H1 (cell line): ENCODE measurements around the gene IFT81. TPM values are rescaled to one million over a fixed set of nuclear protein-coding genes. Genes with fewer than 3 reads are reported as not detected.

Experiments
- CTCF ChIA-PET: fragments of 300-600 bp; sonication (Branson Sonifier 250); formaldehyde crosslinking; loops from one replicate; lab custom pipeline; 2021; ENCODE audit not compliant: partially characterized antibody; lab: Charles Lee
- POLR2A ChIA-PET: fragments of 300-600 bp; sonication (Branson Sonifier 250); formaldehyde crosslinking; loops from one replicate; lab custom pipeline; 2021; ENCODE audit warnings: inconsistent platforms; ENCODE audit not compliant: partially characterized antibody; lab: Charles Lee
- DNase-seq, 2 experiments: peaks; one replicate each; pipeline versions ENCODE4 v3.0.0 to v3.0.0-alpha.2; 2010 to 2022; ENCODE audit warnings: low spot score in 2 of 2, low read depth in 1 of 2, mixed read lengths in 1 of 2
- FAIRE-seq: peaks from 2 replicates; lab custom pipeline; 2011; peaks lifted over from hg19 to GRCh38; lab: Jason Lieb, UNC
- H2AFZ ChIP-seq: 2 replicates; pipeline ENCODE4 v1.8.1; 2012; ENCODE audit warnings: low read length, inconsistent platforms
- H2AK5ac ChIP-seq: 2 replicates; pipeline ENCODE4 v1.6.1; 2013; ENCODE audit warnings: low read depth, low read length
- H2BK120ac ChIP-seq: replicated peaks from 2 replicates; pipeline ENCODE3; 2013; ENCODE audit warnings: low read depth, low read length, inconsistent platforms
- H2BK12ac ChIP-seq: 2 replicates; pipeline ENCODE4 v1.6.1; 2013; ENCODE audit warnings: low read depth, low read length
- H2BK15ac ChIP-seq: 2 replicates; pipeline ENCODE4 v1.6.1; 2013; ENCODE audit warnings: low read length
- H2BK20ac ChIP-seq: 2 replicates; pipeline ENCODE4 v1.6.1; 2013; ENCODE audit warnings: low read length
- H2BK5ac ChIP-seq: 2 replicates; pipeline ENCODE4 v1.6.1; 2013; ENCODE audit warnings: low read depth, low read length
- H3K14ac ChIP-seq: 2 replicates; pipeline ENCODE4 v1.6.1; 2013; ENCODE audit warnings: inconsistent platforms; ENCODE audit not compliant: insufficient read length
- H3K18ac ChIP-seq: 2 replicates; pipeline ENCODE4 v1.6.1; 2013; ENCODE audit warnings: low read length; ENCODE audit errors: extremely low read depth
- H3K23ac ChIP-seq: 2 replicates; pipeline ENCODE4 v1.6.1; 2013; ENCODE audit warnings: inconsistent platforms; ENCODE audit not compliant: insufficient read length
- H3K23me2 ChIP-seq: 2 replicates; pipeline ENCODE4 v1.6.1; 2013; ENCODE audit warnings: low read depth, low read length
- H3K27ac ChIP-seq: 2 replicates; pipeline ENCODE4 v1.6.1; 2011; ENCODE audit warnings: low read depth, low read length, inconsistent platforms
- H3K27me3 ChIP-seq, 4 experiments: replicated peaks in 1 of 4; 1 replicate in 1 of 4; 2 replicates in 3 of 4; pipeline versions ENCODE4 v1.6.1 to v1.8.1; 2011 to 2013; ENCODE audit warnings: low read length in 3 of 4, mild to moderate bottlenecking in 3 of 4, inconsistent platforms in 2 of 4, mixed read lengths in 2 of 4, moderate library complexity in 1 of 4; ENCODE audit not compliant: control insufficient read depth in 3 of 4, insufficient read depth in 3 of 4; ENCODE audit errors: extremely low read depth in 1 of 4
- H3K36me3 ChIP-seq, 4 experiments: 2 replicates each; pipeline versions ENCODE4 v1.6.1 to v1.8.1; 2011 to 2013; ENCODE audit warnings: mild to moderate bottlenecking in 4 of 4, low read length in 3 of 4, moderate library complexity in 2 of 4, control low read depth in 1 of 4, inconsistent platforms in 1 of 4; ENCODE audit not compliant: insufficient read depth in 4 of 4, control insufficient read depth in 2 of 4
- H3K4ac ChIP-seq: replicated peaks from 2 replicates; pipeline ENCODE3; 2013; ENCODE audit warnings: low read length, low read depth, mixed read lengths, inconsistent platforms; ENCODE audit not compliant: insufficient read length
- H3K4me1 ChIP-seq, 4 experiments: replicated peaks in 1 of 4; 1 replicate in 1 of 4; 2 replicates in 3 of 4; pipeline versions ENCODE4 v1.6.1 to v1.8.1; 2011 to 2013; ENCODE audit warnings: low read length in 3 of 4, inconsistent platforms in 2 of 4, mixed read lengths in 1 of 4; ENCODE audit not compliant: insufficient read depth in 4 of 4, control insufficient read depth in 3 of 4
- H3K4me2 ChIP-seq, 2 experiments: 2 replicates each; pipeline versions ENCODE4 v1.6.1 to v1.8.1; 2011 to 2013; ENCODE audit warnings: low read depth in 2 of 2, low read length in 2 of 2, control low read depth in 1 of 2, inconsistent platforms in 1 of 2, mild to moderate bottlenecking in 1 of 2; ENCODE audit not compliant: insufficient read depth in 1 of 2
- H3K4me3 ChIP-seq, 4 experiments: fragments of 200-600, 300-600 bp in 1 of 4; sonication (generic), shearing (Covaris generic), sonication (Bioruptor Twin) in 1 of 4; 2 replicates each; pipeline versions ENCODE4 v1.5.1 to v1.8.1; 2011 to 2016; ENCODE audit warnings: low read length in 4 of 4, low read depth in 3 of 4, control low read depth in 2 of 4, inconsistent platforms in 2 of 4, mild to moderate bottlenecking in 2 of 4, mixed read lengths in 1 of 4, moderate library complexity in 1 of 4; ENCODE audit not compliant: insufficient read depth in 2 of 4; ENCODE audit errors: extremely low read depth in 1 of 4
- H3K56ac ChIP-seq: replicated peaks from 2 replicates; pipeline ENCODE3; 2013; ENCODE audit warnings: low read depth, mild to moderate bottlenecking, mixed read lengths, low read length, inconsistent platforms; ENCODE audit not compliant: insufficient read length
- H3K79me1 ChIP-seq: 2 replicates; pipeline ENCODE4 v1.6.1; 2013; ENCODE audit warnings: low read depth, low read length, control low read depth
- H3K79me2 ChIP-seq, 2 experiments: 2 replicates each; pipeline versions ENCODE4 v1.6.1 to v1.8.1; 2012 to 2013; ENCODE audit warnings: low read length in 2 of 2, mild to moderate bottlenecking in 2 of 2, inconsistent platforms in 1 of 2; ENCODE audit not compliant: insufficient read depth in 2 of 2, control insufficient read depth in 1 of 2
- H3K9ac ChIP-seq, 4 experiments: replicated peaks in 1 of 4; 1 replicate in 1 of 4; 2 replicates in 3 of 4; pipeline versions ENCODE4 v1.6.1 to v1.8.1; 2011 to 2013; ENCODE audit warnings: low read depth in 3 of 4, low read length in 3 of 4, control low read depth in 2 of 4, mild to moderate bottlenecking in 2 of 4, moderate library complexity in 2 of 4, inconsistent platforms in 1 of 4; ENCODE audit errors: extremely low read depth in 1 of 4
- H3K9me3 ChIP-seq, 2 experiments: 2 replicates each; pipeline versions ENCODE4 v1.6.1 to v1.8.1; 2012 to 2013; ENCODE audit warnings: mild to moderate bottlenecking in 2 of 2, moderate library complexity in 2 of 2, control low read depth in 1 of 2, inconsistent platforms in 1 of 2, low read depth in 1 of 2, low read length in 1 of 2, mixed read lengths in 1 of 2; ENCODE audit not compliant: insufficient read depth in 2 of 2
- H4K20me1 ChIP-seq, 2 experiments: replicated peaks in 1 of 2; 2 replicates each; pipeline versions ENCODE3 to v1.8.1; 2011 to 2013; ENCODE audit warnings: inconsistent platforms in 2 of 2, low read length in 2 of 2, mild to moderate bottlenecking in 1 of 2; ENCODE audit not compliant: insufficient read depth in 2 of 2, control insufficient read depth in 1 of 2
- H4K5ac ChIP-seq: 2 replicates; pipeline ENCODE4 v1.6.1; 2013; ENCODE audit warnings: low read length, low read depth, mixed read lengths, inconsistent platforms; ENCODE audit not compliant: insufficient read length
- H4K8ac ChIP-seq: 2 replicates; pipeline ENCODE4 v1.8.0; 2013; ENCODE audit warnings: mild to moderate bottlenecking, moderate library complexity, low read length, inconsistent platforms; ENCODE audit not compliant: insufficient read depth; ENCODE audit errors: extremely low read depth
- H4K91ac ChIP-seq: replicated peaks from 2 replicates; pipeline ENCODE3; 2013; ENCODE audit warnings: low read length, mixed read lengths, inconsistent platforms; ENCODE audit not compliant: insufficient read length
- POLR2AphosphoS5 ChIP-seq: IDR thresholded peaks from 2 replicates; pipeline ENCODE4 v1.6.1; 2011; ENCODE audit warnings: low read depth, low read length
- RAD21 ChIP-seq, 2 experiments: IDR thresholded peaks in 1 of 2; conservative IDR thresholded peaks in 1 of 2; 2 replicates each; pipeline ENCODE4 v1.6.1; 2011; ENCODE audit warnings: low read depth in 2 of 2, low read length in 2 of 2, improper control_type of control experiment in 1 of 2, inconsistent platforms in 1 of 2, mild to moderate bottlenecking in 1 of 2, moderate library complexity in 1 of 2
- YY1 ChIP-seq: IDR thresholded peaks from 2 replicates; pipeline ENCODE4 v1.6.1; 2011; ENCODE audit warnings: low read depth, mild to moderate bottlenecking, low read length
- WGBS, 2 experiments: shearing (Covaris generic) in 1 of 2; methylation state at CpG; one replicate each; pipeline versions ENCODE4 v1.1.6 to v1.1.7; 2013 to 2015; ENCODE audit warnings: low lambda C conversion rate in 2 of 2, mixed read lengths in 2 of 2, inconsistent platforms in 1 of 2, low coverage in 1 of 2, missing lambda C conversion rate in 1 of 2; ENCODE audit not compliant: insufficient replicate concordance in 2 of 2, insufficient coverage in 1 of 2, insufficient read length in 1 of 2; ENCODE audit errors: extremely low coverage in 1 of 2, missing lambda C conversion rate in 1 of 2; 5-methylcytosine and 5-hydroxymethylcytosine counted together
- polyA plus RNA-seq, 7 experiments: library from polyadenylated mRNA; depleted of rRNA in 3 of 7; stranded (reverse) in 5 of 7; unstranded in 2 of 7; fragments of >200 nt in 5 of 7; fragments of 200-250 nt in 2 of 7; gene quantifications; 1 replicate in 5 of 7; 2 replicates in 1 of 7; 4 replicates in 1 of 7; pipeline versions ENCODE4 v1.2.1 to v1.2.3, GENCODE V29; 2011 to 2013; ENCODE audit warnings: missing spikeins in 2 of 7, mixed read lengths in 2 of 7
- total RNA-seq: library from RNA; stranded (reverse); fragmentation: NEBNext Ultra II Directional; extraction: Animal tissue kit (Norgen Biotek cat#: 25700); gene quantifications from 2 replicates; pipeline ENCODE4 v1.2.1, GENCODE V29; 2021
- TF ChIP-seq, protein P1 (sequence below), 3 experiments: IDR thresholded peaks; 1 replicate in 2 of 3; 2 replicates in 1 of 3; pipeline versions ENCODE4 v1.5.1 to v1.6.1; 2011; ENCODE audit warnings: low read length in 3 of 3, mild to moderate bottlenecking in 3 of 3, inconsistent platforms in 2 of 3, low read depth in 1 of 3, moderate library complexity in 1 of 3; ENCODE audit not compliant: insufficient read depth in 1 of 3; ENCODE audit errors: control extremely low read depth in 1 of 3

The IFT81 gene
- total and polyA plus RNA-seq, 2 of the 8 experiments (the other 6 are each of a cell fraction or from before 2014, with no cell fraction given): 4.1 to 14.5 TPM

- Histone ChIP-seq H2BK12ac (no peak overlapping the region), H2BK5ac (no peak overlapping the region), H2BK120ac (no peak overlapping the region), H3K27ac (no peak overlapping the region), H3K9ac (no peak overlapping the region), H2BK15ac (no peak overlapping the region), H3K18ac (no peak overlapping the region), H3K56ac (no peak overlapping the region), H2BK20ac (no peak overlapping the region), H3K4me2 (no peak overlapping the region), H2AK5ac (no peak overlapping the region), H4K20me1 (no peaks in the 10 kb centered on the region), H2AFZ (peak overlapping the region; percentile 92), H3K4me1 (no peaks in the 10 kb centered on the region), H3K14ac (no peak overlapping the region), H3K79me2 (no peaks in the 10 kb centered on the region), H4K5ac (no peak overlapping the region), H3K23me2 (no peaks in the 10 kb centered on the region)
- POLR2A ChIA-PET: no interaction called here
- DNase-seq (peak; percentile 44 to 80), FAIRE-seq (peak; percentile 58)
- TF ChIP-seq POLR2AphosphoS5 (no peak), YY1 (peak; percentile 15; the same call in 1 of the 2 replicates), RAD21 (IDR thresholded peaks at IDR 0.05 in 1 of 2, conservative IDR thresholded peaks at IDR 0.05 in 1 of 2; ENCODE audit: low read depth in 2 of 2, low read length in 2 of 2) (peak; percentile 92 to 93)
- TF ChIP-seq, protein P1, sequence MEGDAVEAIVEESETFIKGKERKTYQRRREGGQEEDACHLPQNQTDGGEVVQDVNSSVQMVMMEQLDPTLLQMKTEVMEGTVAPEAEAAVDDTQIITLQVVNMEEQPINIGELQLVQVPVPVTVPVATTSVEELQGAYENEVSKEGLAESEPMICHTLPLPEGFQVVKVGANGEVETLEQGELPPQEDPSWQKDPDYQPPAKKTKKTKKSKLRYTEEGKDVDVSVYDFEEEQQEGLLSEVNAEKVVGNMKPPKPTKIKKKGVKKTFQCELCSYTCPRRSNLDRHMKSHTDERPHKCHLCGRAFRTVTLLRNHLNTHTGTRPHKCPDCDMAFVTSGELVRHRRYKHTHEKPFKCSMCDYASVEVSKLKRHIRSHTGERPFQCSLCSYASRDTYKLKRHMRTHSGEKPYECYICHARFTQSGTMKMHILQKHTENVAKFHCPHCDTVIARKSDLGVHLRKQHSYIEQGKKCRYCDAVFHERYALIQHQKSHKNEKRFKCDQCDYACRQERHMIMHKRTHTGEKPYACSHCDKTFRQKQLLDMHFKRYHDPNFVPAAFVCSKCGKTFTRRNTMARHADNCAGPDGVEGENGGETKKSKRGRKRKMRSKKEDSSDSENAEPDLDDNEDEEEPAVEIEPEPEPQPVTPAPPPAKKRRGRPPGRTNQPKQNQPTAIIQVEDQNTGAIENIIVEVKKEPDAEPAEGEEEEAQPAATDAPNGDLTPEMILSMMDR (IDR thresholded peaks at IDR 0.05; ENCODE audit: control extremely low read depth in 1 of 3, insufficient read depth in 1 of 3, low read depth in 1 of 3, low read length in 3 of 3): peak; percentile 31 to 97 (median 81)
- TF ChIP-seq, all 59 proteins: peak for 3
- H3K4me3 ChIP-seq: no peak overlapping the region
- no peaks in the 10 kb centered on the region for H3K36me3 ChIP-seq
- no peaks in the 10 kb centered on the region for H3K9me3 ChIP-seq
- H3K4ac ChIP-seq: no peak overlapping the region
- H3K27me3 ChIP-seq: no peaks in the 10 kb centered on the region
- no peaks in the 10 kb centered on the region for H3K79me1 ChIP-seq
- H4K8ac ChIP-seq: no peak overlapping the region
- no peak overlapping the region for H3K23ac ChIP-seq
- H4K91ac ChIP-seq: no peak overlapping the region
- CTCF ChIA-PET: interaction anchor here (0.6 to 3.4 kb wide), 22 partner anchors 11 to 343 kb away, joined by 3 to 28 read pairs (median 4); partner anchors contain the start of gene IFT81
- 68% methylated on average over 8 of the region's 8 CpGs; no CpG with 5 or more reads in 1 of the 2 experiments for WGBS, 2 experiments
These were observed 23.7 kb upstream of the IFT81 start for GRCh38 chr12:110100315-110100970.
